SK-N-SH treated with all-trans-retinoic acid at 6 μM for 48 hours (cell line): ENCODE results near the gene PTPN6.

Experiments used
- ATAC-seq: fragments of 200-7000 bp; cut with Tn5 transposase; 3 replicates; pipeline ENCODE4 v1.9.1; 2020; ENCODE audit warnings: mild to moderate bottlenecking, moderate library complexity
- ARNTL ChIP-seq: fragments of 450-650 bp; formaldehyde crosslinking; IDR thresholded peaks from 2 replicates; pipeline ENCODE4 v1.5.0; 2020; ENCODE audit warnings: low read depth, mild to moderate bottlenecking, moderate library complexity, borderline replicate concordance
- BACH2 ChIP-seq: fragments of 250-450 bp; sonication (Bioruptor Pico); IDR thresholded peaks from 2 replicates; pipeline ENCODE4 v1.9.0; 2021; ENCODE audit warnings: mild to moderate bottlenecking, borderline replicate concordance
- ESRRG ChIP-seq: fragments of 250-450 bp; sonication (Bioruptor Pico); IDR thresholded peaks from 2 replicates; pipeline ENCODE4 v1.6.1; 2021; ENCODE audit warnings: mild to moderate bottlenecking
- GLIS3 ChIP-seq: fragments of 250-450 bp; sonication (Bioruptor Pico); IDR thresholded peaks from 2 replicates; pipeline ENCODE4 v1.5.0; 2020; ENCODE audit warnings: mild to moderate bottlenecking, moderate library complexity
- ISL1 ChIP-seq: fragments of 250-450 bp; sonication (Bioruptor Pico); IDR thresholded peaks from 2 replicates; pipeline ENCODE4 v2.1.2; 2022; ENCODE audit warnings: mild to moderate bottlenecking, moderate library complexity
- OSR1 ChIP-seq: fragments of 250-450 bp; sonication (Bioruptor Pico); IDR thresholded peaks from 2 replicates; pipeline ENCODE4 v1.8.0; 2022; ENCODE audit warnings: moderate library complexity, mild to moderate bottlenecking, inconsistent platforms
- PPARA ChIP-seq: fragments of 250-450 bp; sonication (Bioruptor Pico); IDR thresholded peaks from 2 replicates; pipeline ENCODE4 v1.5.0; 2020; ENCODE audit warnings: mild to moderate bottlenecking, borderline replicate concordance
- RARB ChIP-seq: fragments of 250-450 bp; sonication (Bioruptor Pico); IDR thresholded peaks from 2 replicates; pipeline ENCODE4 v1.8.0; 2021; ENCODE audit warnings: mild to moderate bottlenecking, moderate library complexity
- SNAI2 ChIP-seq: fragments of 250-450 bp; sonication (Bioruptor Pico); IDR thresholded peaks from 2 replicates; pipeline ENCODE4 v1.5.0; 2020; ENCODE audit warnings: mild to moderate bottlenecking, moderate library complexity
- TCF4 ChIP-seq: fragments of 250-450 bp; sonication (Bioruptor Pico); IDR thresholded peaks from 2 replicates; pipeline ENCODE4 v1.8.0; 2021; ENCODE audit warnings: mild to moderate bottlenecking, moderate library complexity, borderline replicate concordance
- TOX ChIP-seq: fragments of 250-450 bp; sonication (Bioruptor Pico); IDR thresholded peaks from 2 replicates; pipeline ENCODE4 v1.8.0; 2021; ENCODE audit warnings: mild to moderate bottlenecking, moderate library complexity, borderline replicate concordance
- ZFP3 ChIP-seq: fragments of 250-450 bp; sonication (Bioruptor Pico); IDR thresholded peaks from 2 replicates; pipeline ENCODE4 v1.5.0; 2020; ENCODE audit warnings: mild to moderate bottlenecking, moderate library complexity
- ZFP30 ChIP-seq: fragments of 450-650 bp; formaldehyde crosslinking; IDR thresholded peaks from 2 replicates; pipeline ENCODE4 v1.5.0; 2022; ENCODE audit warnings: mild to moderate bottlenecking, moderate library complexity
- ZNF565 ChIP-seq: fragments of 450-650 bp; formaldehyde crosslinking; conservative IDR thresholded peaks from 2 replicates; pipeline ENCODE4 v1.5.0; 2020; ENCODE audit warnings: low read depth, mild to moderate bottlenecking, moderate library complexity
- ZNF70 ChIP-seq: fragments of 450-650 bp; formaldehyde crosslinking; IDR thresholded peaks from 2 replicates; pipeline ENCODE4 v1.5.0; 2020; ENCODE audit warnings: mild to moderate bottlenecking, moderate library complexity
- ZNF8 ChIP-seq: fragments of 450-650 bp; formaldehyde crosslinking; IDR thresholded peaks from 2 replicates; pipeline ENCODE4 v1.5.0; 2020; ENCODE audit warnings: mild to moderate bottlenecking, moderate library complexity
- TF ChIP-seq, protein P1 (sequence below): fragments of 250-450 bp; sonication (Bioruptor Pico); IDR thresholded peaks from 2 replicates; pipeline ENCODE4 v1.8.0; 2021; ENCODE audit warnings: low read depth, mild to moderate bottlenecking, moderate library complexity, borderline replicate concordance
- TF ChIP-seq, protein P2 (sequence below): fragments of 250-450 bp; sonication (Bioruptor Pico); IDR thresholded peaks from 2 replicates; pipeline ENCODE4 v1.5.0; 2020; ENCODE audit warnings: mild to moderate bottlenecking, moderate library complexity
- TF ChIP-seq, protein P3 (sequence below): fragments of 250-450 bp; sonication (Bioruptor Pico); IDR thresholded peaks from 2 replicates; pipeline ENCODE4 v1.5.1; 2021; ENCODE audit warnings: mild to moderate bottlenecking, moderate library complexity
- TF ChIP-seq, protein P4 (sequence below): fragments of 250-450 bp; sonication (Bioruptor Pico); IDR thresholded peaks from 2 replicates; pipeline ENCODE4 v1.5.1; 2020; ENCODE audit warnings: low read depth, mild to moderate bottlenecking, moderate library complexity
- TF ChIP-seq, protein P5 (sequence below): fragments of 250-450 bp; sonication (Bioruptor Pico); IDR thresholded peaks from 2 replicates; pipeline ENCODE4 v1.8.0; 2020; ENCODE audit warnings: mild to moderate bottlenecking, moderate library complexity, borderline replicate concordance

The PTPN6 gene

DNA sequence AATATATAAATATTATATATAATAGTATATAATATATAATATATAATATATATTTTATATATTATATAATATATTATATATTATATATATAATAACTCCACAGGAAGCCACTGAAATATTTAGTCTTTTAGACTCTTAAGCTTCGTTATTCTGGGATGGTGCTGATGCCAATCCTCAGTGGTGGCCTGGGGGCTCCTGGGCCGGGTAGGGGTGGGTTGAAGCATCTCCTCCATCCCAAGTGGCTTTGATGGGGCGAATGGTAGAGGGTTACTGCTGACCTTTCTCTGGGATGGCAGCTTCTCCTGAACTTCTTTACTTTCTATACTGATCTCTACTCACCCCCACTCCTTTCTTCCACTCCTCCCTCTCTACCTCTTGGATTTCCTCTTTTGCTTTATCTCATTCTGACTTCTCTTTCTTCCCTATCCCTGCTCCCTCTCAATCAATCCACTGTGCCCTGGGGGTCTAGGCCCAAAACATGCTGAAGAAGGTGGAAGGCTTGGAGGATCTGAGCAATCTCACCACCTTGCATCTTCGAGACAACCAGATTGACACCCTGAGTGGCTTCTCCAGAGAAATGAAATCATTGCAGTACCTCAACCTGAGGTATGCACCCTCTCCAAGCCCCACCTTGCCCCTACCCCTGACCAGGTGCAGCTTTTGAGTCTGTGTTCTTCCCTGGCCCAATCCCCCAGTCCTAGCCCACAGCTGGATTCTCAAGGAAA lies 41.6 kb upstream of the PTPN6 start:
- TF ChIP-seq GLIS3 (CRISPR knock-in tag) (no peak), ESRRG (CRISPR knock-in tag) (no peak), ZNF8 (CRISPR knock-in tag) (no peak), PPARA (no peak), ZNF70 (CRISPR knock-in tag) (no peak), ZFP30 (CRISPR knock-in tag) (no peak), BACH2 (CRISPR knock-in tag) (no peak)
- TF ChIP-seq, protein P1, sequence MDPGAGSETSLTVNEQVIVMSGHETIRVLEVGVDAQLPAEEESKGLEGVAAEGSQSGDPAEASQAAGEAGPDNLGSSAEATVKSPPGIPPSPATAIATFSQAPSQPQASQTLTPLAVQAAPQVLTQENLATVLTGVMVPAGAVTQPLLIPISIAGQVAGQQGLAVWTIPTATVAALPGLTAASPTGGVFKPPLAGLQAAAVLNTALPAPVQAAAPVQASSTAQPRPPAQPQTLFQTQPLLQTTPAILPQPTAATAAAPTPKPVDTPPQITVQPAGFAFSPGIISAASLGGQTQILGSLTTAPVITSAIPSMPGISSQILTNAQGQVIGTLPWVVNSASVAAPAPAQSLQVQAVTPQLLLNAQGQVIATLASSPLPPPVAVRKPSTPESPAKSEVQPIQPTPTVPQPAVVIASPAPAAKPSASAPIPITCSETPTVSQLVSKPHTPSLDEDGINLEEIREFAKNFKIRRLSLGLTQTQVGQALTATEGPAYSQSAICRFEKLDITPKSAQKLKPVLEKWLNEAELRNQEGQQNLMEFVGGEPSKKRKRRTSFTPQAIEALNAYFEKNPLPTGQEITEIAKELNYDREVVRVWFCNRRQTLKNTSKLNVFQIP: no peak
- TF ChIP-seq, protein P2, sequence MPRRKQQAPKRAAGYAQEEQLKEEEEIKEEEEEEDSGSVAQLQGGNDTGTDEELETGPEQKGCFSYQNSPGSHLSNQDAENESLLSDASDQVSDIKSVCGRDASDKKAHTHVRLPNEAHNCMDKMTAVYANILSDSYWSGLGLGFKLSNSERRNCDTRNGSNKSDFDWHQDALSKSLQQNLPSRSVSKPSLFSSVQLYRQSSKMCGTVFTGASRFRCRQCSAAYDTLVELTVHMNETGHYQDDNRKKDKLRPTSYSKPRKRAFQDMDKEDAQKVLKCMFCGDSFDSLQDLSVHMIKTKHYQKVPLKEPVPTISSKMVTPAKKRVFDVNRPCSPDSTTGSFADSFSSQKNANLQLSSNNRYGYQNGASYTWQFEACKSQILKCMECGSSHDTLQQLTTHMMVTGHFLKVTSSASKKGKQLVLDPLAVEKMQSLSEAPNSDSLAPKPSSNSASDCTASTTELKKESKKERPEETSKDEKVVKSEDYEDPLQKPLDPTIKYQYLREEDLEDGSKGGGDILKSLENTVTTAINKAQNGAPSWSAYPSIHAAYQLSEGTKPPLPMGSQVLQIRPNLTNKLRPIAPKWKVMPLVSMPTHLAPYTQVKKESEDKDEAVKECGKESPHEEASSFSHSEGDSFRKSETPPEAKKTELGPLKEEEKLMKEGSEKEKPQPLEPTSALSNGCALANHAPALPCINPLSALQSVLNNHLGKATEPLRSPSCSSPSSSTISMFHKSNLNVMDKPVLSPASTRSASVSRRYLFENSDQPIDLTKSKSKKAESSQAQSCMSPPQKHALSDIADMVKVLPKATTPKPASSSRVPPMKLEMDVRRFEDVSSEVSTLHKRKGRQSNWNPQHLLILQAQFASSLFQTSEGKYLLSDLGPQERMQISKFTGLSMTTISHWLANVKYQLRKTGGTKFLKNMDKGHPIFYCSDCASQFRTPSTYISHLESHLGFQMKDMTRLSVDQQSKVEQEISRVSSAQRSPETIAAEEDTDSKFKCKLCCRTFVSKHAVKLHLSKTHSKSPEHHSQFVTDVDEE (CRISPR knock-in tag): no peak
- TF ChIP-seq, protein P3, sequence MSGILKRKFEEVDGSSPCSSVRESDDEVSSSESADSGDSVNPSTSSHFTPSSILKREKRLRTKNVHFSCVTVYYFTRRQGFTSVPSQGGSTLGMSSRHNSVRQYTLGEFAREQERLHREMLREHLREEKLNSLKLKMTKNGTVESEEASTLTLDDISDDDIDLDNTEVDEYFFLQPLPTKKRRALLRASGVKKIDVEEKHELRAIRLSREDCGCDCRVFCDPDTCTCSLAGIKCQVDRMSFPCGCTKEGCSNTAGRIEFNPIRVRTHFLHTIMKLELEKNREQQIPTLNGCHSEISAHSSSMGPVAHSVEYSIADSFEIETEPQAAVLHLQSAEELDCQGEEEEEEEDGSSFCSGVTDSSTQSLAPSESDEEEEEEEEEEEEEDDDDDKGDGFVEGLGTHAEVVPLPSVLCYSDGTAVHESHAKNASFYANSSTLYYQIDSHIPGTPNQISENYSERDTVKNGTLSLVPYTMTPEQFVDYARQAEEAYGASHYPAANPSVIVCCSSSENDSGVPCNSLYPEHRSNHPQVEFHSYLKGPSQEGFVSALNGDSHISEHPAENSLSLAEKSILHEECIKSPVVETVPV (CRISPR knock-in tag): no peak
- ATAC-seq: no peak

DNA sequence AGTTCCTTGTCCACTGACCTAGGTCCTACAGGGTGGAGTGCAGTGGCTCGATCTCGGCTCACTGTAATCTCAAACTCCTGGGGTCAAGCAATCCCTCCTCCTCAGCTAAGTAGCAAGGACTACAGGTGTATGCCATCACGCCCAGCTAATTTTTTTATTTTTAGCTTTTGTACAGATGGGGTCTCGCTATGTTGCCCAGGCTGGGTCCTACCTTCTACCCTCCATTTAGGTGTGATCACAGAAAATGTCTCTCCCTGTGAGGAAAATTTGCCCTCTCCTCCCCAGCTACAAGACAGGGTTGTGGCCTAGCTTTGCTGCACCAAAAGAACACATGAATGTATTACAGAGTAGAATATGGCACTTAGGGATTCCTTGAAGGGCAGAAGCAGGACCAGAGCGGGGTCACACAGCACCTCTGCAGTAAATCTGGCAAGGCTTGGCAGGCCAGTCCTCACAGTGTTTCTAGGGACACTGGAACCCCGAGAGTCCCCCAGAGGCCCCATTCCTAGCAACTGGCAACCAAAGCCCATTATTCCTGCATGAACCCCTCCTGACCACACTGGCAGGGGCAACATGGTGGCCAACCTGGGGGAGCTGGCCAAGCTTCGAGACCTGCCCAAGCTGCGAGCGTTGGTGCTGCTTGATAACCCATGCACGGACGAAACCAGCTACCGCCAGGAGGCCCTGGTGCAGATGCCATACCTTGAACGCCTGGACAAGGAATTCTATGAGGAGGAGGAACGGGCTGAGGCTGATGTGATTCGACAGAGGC lies 38.8 kb upstream of the PTPN6 start:
- TF ChIP-seq ZNF70 (CRISPR knock-in tag) (no peak), ARNTL (CRISPR knock-in tag) (no peak), RARB (CRISPR knock-in tag) (no peak), ZFP30 (CRISPR knock-in tag) (no peak), TOX (CRISPR knock-in tag) (no peak), ZFP3 (CRISPR knock-in tag) (no peak), ISL1 (no peak), ZNF8 (CRISPR knock-in tag) (no peak), SNAI2 (no peak), ZNF565 (CRISPR knock-in tag) (no peak), PPARA (no peak), BACH2 (CRISPR knock-in tag) (no peak), OSR1 (no peak), TCF4 (CRISPR knock-in tag) (no peak)
- TF ChIP-seq, protein P2 (CRISPR knock-in tag): no peak
- TF ChIP-seq, protein P3 (CRISPR knock-in tag): no peak
- TF ChIP-seq, protein P4, sequence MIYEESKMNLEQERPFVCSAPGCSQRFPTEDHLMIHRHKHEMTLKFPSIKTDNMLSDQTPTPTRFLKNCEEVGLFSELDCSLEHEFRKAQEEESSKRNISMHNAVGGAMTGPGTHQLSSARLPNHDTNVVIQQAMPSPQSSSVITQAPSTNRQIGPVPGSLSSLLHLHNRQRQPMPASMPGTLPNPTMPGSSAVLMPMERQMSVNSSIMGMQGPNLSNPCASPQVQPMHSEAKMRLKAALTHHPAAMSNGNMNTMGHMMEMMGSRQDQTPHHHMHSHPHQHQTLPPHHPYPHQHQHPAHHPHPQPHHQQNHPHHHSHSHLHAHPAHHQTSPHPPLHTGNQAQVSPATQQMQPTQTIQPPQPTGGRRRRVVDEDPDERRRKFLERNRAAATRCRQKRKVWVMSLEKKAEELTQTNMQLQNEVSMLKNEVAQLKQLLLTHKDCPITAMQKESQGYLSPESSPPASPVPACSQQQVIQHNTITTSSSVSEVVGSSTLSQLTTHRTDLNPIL (CRISPR knock-in tag): no peak
- TF ChIP-seq, protein P1: no peak
- TF ChIP-seq, protein P5, sequence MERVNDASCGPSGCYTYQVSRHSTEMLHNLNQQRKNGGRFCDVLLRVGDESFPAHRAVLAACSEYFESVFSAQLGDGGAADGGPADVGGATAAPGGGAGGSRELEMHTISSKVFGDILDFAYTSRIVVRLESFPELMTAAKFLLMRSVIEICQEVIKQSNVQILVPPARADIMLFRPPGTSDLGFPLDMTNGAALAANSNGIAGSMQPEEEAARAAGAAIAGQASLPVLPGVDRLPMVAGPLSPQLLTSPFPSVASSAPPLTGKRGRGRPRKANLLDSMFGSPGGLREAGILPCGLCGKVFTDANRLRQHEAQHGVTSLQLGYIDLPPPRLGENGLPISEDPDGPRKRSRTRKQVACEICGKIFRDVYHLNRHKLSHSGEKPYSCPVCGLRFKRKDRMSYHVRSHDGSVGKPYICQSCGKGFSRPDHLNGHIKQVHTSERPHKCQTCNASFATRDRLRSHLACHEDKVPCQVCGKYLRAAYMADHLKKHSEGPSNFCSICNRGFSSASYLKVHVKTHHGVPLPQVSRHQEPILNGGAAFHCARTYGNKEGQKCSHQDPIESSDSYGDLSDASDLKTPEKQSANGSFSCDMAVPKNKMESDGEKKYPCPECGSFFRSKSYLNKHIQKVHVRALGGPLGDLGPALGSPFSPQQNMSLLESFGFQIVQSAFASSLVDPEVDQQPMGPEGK (CRISPR knock-in tag): no peak
- TF ChIP-seq, all 23 proteins: peak for 0
- no peak for ATAC-seq
